Type B pancreatic cell (in vitro differentiated cells): ENCODE measurements around the gene GGNBP2. TPM values are rescaled to one million over a fixed set of nuclear protein-coding genes. Genes with fewer than 3 reads are reported as not detected.

Experiments used
- DNase-seq: peaks from one replicate; pipeline ENCODE4 v3.0.0; 2021; ENCODE audit warnings: mixed read lengths; ENCODE audit not compliant: unreplicated experiment; ENCODE audit errors: extremely low spot score
- H3K27ac Mint-ChIP-seq: 2 replicates; pipeline ENCODE4 v1.8.0; 2021; ENCODE audit warnings: mild to moderate bottlenecking, mixed read lengths
- H3K27me3 Mint-ChIP-seq: 2 replicates; pipeline ENCODE4 v1.8.0; 2021; ENCODE audit warnings: mixed read lengths
- H3K36me3 Mint-ChIP-seq: 2 replicates; pipeline ENCODE4 v1.8.0; 2021; ENCODE audit warnings: mixed read lengths
- H3K4me1 Mint-ChIP-seq: one replicate; pipeline ENCODE4 v1.8.0; 2021; ENCODE audit warnings: mixed read lengths; ENCODE audit not compliant: unreplicated experiment
- H3K4me3 Mint-ChIP-seq: 2 replicates; pipeline ENCODE4 v1.8.0; 2021; ENCODE audit warnings: mild to moderate bottlenecking, mixed read lengths
- H3K9me3 Mint-ChIP-seq: 2 replicates; pipeline ENCODE4 v1.8.0; 2021; ENCODE audit warnings: mixed read lengths
- total RNA-seq: library from RNA; stranded (reverse); gene quantifications from 2 replicates; pipeline ENCODE4 v1.2.1, GENCODE V29; 2021; ENCODE audit warnings: low replicate concordance
- TF ChIP-seq, protein P1 (sequence below): fragments of 200-600 bp; sonication (generic); conservative IDR thresholded peaks from 2 replicates; pipeline ENCODE4 v1.5.0; 2021; ENCODE audit warnings: antibody characterized with exemption, mild to moderate bottlenecking

Gene GGNBP2
- total RNA-seq, 1 donor from 2014 or later: 63.7 TPM

DNA sequence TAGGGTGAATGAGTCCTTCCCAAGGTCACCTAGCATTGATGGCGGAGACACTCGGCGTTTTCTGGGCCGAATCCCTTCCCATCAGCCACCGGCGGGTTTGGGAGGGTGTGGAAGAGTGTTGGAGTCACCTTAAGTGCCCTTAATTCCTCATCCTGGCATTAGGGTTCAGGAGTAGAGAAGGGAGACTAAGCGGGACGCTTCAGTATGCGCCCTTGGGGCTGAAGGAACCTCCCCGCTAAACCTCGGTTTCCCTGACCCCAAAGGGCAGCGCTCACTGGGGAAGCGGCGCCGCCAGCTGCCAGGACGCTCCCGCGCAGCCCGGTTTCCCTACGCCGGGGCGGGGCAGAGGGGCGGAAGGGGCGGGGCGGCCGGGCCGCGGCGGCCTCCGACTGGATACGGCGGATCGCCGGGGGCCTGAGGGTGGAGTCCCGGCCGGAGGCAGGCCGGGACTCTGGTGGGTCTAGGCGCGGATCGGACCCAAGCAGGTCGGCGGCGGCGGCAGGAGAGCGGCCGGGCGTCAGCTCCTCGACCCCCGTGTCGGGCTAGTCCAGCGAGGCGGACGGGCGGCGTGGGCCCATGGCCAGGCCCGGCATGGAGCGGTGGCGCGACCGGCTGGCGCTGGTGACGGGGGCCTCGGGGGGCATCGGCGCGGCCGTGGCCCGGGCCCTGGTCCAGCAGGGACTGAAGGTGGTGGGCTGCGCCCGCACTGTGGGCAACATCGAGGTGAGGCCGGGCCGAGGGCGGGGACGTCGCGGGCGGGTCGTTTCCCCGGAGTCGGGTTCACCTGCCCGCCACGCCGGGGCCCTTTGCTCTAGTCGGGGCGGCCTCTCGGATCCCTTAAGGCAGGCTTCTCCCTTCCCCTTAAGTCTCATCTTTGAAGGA, 47.0 kb downstream of the GGNBP2 start, which contains the start of gene DHRS11:
Gene DHRS11, plus strand, starts transcription at position 446 of the 882 bp plus-strand sequence. Its CDS starts 131 bp downstream, at position 577.
- Mint-ChIP-seq H3K27me3 (no peaks in the 10 kb centered on the region), H3K36me3 (peaks cover 10% of the 10 kb centered on the region), H3K4me3 (peak within 1 kb of the TSS; percentile 89), H3K9me3 (peaks cover 4% of the 10 kb centered on the region), H3K27ac (peak within 1 kb of the TSS; percentile 99), H3K4me1 (peaks cover 27% of the 10 kb centered on the region)
- TF ChIP-seq, protein P1, sequence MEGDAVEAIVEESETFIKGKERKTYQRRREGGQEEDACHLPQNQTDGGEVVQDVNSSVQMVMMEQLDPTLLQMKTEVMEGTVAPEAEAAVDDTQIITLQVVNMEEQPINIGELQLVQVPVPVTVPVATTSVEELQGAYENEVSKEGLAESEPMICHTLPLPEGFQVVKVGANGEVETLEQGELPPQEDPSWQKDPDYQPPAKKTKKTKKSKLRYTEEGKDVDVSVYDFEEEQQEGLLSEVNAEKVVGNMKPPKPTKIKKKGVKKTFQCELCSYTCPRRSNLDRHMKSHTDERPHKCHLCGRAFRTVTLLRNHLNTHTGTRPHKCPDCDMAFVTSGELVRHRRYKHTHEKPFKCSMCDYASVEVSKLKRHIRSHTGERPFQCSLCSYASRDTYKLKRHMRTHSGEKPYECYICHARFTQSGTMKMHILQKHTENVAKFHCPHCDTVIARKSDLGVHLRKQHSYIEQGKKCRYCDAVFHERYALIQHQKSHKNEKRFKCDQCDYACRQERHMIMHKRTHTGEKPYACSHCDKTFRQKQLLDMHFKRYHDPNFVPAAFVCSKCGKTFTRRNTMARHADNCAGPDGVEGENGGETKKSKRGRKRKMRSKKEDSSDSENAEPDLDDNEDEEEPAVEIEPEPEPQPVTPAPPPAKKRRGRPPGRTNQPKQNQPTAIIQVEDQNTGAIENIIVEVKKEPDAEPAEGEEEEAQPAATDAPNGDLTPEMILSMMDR: no peak
- peak; percentile 86 for DNase-seq

DNA sequence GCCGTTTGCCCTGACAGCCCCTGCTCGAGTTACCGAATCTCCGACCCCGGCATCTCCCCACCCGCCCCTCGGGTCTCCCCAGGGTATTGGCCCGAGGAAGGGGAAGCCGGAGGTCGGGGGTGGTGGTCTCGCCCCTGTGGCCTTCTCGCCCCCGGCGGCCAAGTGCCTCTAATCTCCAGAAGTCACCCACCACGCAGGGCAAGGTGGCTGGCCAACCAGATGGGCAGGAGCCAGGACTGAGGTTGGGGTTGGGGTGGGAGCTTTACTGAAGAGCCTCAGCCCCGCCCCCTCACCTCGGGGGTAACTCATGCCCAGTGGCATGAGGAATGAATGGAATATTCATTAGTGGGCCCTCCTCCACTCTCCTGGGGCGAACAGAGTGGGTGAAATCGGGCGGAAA, 47.6 kb downstream of the GGNBP2 start:
- H3K27me3 Mint-ChIP-seq: no peaks in the 10 kb centered on the region
- TF ChIP-seq, protein P1: no peak
- peak overlapping the region; percentile 99 for H3K27ac Mint-ChIP-seq
- peaks cover 4% of the 10 kb centered on the region for H3K9me3 Mint-ChIP-seq
- H3K36me3 Mint-ChIP-seq: peaks cover 10% of the 10 kb centered on the region
- peak overlapping the region; percentile 89 for H3K4me3 Mint-ChIP-seq
- DNase-seq: peak; percentile 73
- peaks cover 27% of the 10 kb centered on the region for H3K4me1 Mint-ChIP-seq

GRCh38 chr17:36592716-36593321, 48.1 kb downstream of the GGNBP2 start:
- Mint-ChIP-seq H3K27ac (peak overlapping the region; percentile 99), H3K36me3 (peaks cover 13% of the 10 kb centered on the region), H3K27me3 (no peaks in the 10 kb centered on the region), H3K4me1 (peaks cover 27% of the 10 kb centered on the region), H3K4me3 (peak overlapping the region; percentile 89), H3K9me3 (peaks cover 4% of the 10 kb centered on the region)
- TF ChIP-seq, protein P1: no peak
- DNase-seq: peak; percentile 56

GRCh38 chr17:36593656-36594316, 49.1 kb downstream of the GGNBP2 start:
- H3K27ac Mint-ChIP-seq: peak overlapping the region; percentile 99
- TF ChIP-seq, protein P1: no peak
- H3K27me3 Mint-ChIP-seq: no peaks in the 10 kb centered on the region

DNA sequence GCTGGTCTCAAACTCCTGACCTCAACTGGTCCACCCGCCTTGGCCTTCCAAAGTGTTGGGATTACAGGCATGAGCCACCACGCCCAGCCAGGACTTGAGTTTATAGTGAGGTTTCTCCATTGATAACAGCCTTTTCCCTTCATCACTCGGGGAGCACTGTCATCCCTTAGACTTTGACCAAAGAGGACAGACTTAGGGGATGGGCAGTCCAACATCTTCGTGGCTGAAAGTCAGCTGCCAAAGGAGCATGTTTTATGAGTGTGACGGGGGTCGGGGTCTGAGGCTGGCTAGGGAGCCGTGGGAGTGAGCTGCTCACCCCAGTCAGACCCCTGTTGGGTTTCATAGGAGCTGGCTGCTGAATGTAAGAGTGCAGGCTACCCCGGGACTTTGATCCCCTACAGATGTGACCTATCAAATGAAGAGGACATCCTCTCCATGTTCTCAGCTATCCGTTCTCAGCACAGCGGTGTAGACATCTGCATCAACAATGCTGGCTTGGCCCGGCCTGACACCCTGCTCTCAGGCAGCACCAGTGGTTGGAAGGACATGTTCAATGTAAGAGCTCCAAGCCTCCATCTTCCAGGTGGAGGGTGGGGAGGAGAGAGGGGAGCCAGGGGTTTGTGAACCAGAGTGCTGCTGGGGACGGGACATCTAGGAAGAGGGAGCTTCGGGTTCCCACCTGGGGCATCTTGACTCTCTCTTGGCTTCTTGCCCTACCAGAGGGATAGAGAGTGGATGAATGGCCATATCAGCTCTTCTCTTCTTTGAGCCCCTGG, 50.1 kb downstream of the GGNBP2 start:
- no peaks in the 10 kb centered on the region for H3K27me3 Mint-ChIP-seq

More at GRCh38 chr17:36593656-36594316, 49.1 kb downstream of the GGNBP2 start:
- H3K4me1 Mint-ChIP-seq: peaks cover 27% of the 10 kb centered on the region
- peak overlapping the region; percentile 89 for H3K4me3 Mint-ChIP-seq
- H3K9me3 Mint-ChIP-seq: peaks cover 4% of the 10 kb centered on the region
- DNase-seq: peak; percentile 64
- peaks cover 13% of the 10 kb centered on the region for H3K36me3 Mint-ChIP-seq

More for the DNA sequence above, 50.1 kb downstream of the GGNBP2 start:
- Mint-ChIP-seq H3K36me3 (peaks cover 13% of the 10 kb centered on the region), H3K9me3 (peaks cover 4% of the 10 kb centered on the region), H3K4me1 (peaks cover 27% of the 10 kb centered on the region), H3K27ac (peak overlapping the region; percentile 99), H3K4me3 (no peak overlapping the region)
- TF ChIP-seq, protein P1: no peak
- peak; percentile 54 for DNase-seq
